Activated CD4-positive, alpha-beta T cell treated with anti-CD3 and anti-CD28 coated beads for 4 hours (primary cell): Measurements from ENCODE around the gene SNX1.
A peak's percentile ranks its signal among the peaks of the same experiment; 100 is the strongest.

Experiments used
- DNase-seq, 2 donors: peaks; one replicate each; pipeline ENCODE4 v3.0.0-alpha.2; 2020

Gene SNX1

DNA sequence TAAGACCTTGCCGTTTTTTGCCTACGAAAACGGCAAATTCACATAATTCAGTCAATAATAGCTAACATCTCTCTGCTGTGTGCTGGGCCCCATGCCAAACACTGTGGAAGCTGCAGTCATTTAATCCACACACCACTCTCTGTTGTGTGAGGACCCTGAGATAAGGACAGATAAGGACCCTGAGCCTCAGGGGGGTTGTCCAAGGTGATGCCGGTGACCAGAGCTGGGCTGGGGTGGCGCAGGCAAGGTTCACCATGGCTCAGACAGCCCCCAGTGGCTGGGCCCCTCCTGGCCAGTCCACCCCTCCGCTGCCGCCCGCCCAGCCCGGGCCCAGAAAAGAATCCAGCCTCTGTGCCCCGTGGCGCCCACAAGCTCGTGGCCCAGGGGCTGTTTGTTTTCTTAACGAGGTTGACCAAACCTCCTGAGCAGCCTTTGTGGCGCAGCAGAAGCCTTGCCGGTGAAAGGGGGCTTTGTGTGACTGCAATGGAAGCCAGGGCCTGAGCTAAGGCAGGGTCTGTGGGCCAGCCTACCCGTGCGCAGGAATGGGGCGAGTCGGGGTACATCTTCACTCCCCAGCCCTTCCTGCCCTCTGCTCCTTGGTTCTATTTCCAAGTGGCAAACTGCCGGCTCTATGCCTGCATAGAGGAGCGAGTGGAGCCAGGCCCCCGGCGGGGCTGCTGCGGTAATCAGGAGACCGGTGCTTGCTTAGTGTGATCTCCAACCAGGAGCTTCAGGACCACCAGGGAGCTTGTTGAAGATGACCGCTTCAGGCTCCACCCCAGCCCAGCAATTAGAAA lies 51.3 kb downstream of the SNX1 start:
- DNase-seq: no peak

GRCh38 chr15:64148168-64148567 lies 52.4 kb downstream of the SNX1 start:
- DNase-seq: no peak

DNA sequence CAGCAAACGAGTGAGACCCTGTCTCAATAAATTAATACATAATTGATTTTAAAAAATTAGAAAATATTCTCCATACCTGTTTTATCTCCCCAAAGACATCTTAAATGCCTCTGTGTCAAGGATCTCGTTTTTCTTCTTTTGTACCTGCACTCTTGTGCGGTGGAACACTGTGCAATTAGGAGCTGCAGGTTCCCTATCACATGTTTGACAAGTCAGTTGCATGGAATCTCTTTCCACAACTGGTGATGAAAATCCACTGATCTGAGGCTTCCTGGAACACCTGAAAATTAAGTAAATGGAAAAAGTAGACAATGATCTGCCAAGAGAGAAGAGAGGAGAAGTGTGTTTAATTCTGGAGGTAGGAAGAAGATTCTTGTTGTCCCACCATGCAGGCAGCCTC lies 52.8 kb downstream of the SNX1 start:
- no peak for DNase-seq

DNA sequence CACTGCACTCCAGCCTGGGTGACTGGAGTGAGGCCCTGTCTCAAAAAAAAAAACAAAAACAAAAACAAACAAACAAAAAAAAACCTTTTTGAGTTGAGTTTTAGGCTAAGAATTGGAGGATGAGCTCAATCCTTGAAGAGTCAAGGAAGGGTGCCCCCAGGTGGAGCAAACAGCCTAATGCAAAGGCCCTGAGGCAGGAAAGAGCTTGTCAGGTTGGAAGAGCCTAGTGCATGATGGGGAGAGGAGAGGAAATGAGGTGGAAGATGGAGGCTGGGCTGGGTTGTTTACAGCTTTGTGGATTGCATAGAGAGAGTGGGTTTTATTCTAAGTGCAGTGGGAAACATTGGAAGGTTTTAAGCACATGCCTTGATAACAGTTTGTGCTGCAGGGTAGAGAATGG lies 53.6 kb downstream of the SNX1 start:
- DNase-seq: no peak

DNA sequence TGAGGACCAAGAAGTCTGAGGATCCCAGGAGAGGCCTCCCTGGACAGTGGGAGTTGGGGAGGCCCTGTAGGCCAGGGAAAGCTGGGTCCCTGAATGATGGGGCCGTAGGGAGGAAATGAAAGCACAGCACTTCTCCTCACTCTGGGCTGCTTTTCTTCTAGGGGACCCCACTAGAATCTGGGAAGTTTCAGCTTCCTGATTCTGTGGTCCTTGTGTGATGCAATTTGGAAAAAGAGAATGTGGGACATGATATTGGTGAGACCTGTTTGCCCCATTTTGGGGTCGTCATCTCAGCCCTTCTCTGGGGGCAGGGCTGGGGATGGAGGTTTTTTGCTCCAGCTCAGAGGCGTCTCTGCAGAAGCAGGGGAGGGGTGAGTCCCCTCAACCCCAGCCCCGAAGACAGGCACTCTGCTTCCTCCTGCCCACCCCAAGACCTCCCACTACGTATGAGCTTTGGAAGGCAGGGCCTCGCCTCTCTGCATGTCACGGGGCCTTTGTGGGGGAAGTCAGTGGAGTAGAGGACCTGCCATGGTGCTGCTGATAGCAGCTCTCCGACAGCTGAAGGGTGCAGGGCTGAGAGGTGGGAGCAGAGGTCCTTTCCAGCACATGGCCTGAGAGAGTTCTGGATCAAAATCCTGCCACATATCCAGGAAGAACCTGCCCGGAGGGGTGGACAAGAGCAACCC lies 54.3 kb downstream of the SNX1 start:
- DNase-seq: no peak

DNA sequence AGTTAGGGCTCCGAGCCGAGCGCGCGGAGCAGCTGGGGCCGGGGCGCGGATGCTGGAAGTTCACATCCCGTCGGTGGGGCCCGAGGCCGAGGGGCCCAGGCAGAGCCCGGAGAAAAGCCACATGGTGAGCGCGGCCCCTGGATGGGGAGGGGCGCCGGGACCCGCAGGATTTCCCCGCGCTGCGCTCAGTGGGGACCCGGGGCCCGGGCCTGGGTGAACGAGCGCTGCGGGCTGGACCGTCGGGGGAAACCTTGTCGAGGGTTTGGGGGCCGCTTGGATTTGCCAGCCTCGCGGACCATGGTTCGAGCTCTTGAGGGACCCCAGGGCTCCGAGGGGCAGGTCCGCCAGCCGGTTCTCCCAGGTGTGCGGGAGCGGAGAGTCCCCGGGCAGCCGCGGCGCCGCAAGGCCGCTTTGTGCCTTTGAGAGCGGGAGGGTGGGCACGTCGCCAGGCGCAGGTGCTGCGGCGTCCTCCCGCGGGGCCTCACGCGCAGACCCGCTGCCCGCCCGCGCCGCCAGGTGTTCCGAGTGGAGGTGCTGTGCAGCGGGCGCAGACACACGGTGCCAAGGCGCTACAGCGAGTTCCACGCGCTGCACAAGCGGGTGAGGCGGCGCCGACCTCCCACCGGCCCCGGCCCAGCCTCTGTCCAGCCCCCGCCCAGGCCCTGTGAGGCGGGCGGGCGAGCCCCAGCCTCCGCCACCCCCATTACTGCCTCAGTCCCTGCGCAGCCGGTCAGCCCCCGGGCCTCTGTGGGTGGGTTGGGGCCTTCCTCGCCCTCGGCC lies 56.1 kb downstream of the SNX1 start, which contains the start of gene SNX22:
Gene SNX22 (plus strand): TSS at position 5 of the 780 bp plus-strand sequence. CDS start 45 bp downstream, at position 50.
- DNase-seq: peak; percentile 13 to 36

DNA sequence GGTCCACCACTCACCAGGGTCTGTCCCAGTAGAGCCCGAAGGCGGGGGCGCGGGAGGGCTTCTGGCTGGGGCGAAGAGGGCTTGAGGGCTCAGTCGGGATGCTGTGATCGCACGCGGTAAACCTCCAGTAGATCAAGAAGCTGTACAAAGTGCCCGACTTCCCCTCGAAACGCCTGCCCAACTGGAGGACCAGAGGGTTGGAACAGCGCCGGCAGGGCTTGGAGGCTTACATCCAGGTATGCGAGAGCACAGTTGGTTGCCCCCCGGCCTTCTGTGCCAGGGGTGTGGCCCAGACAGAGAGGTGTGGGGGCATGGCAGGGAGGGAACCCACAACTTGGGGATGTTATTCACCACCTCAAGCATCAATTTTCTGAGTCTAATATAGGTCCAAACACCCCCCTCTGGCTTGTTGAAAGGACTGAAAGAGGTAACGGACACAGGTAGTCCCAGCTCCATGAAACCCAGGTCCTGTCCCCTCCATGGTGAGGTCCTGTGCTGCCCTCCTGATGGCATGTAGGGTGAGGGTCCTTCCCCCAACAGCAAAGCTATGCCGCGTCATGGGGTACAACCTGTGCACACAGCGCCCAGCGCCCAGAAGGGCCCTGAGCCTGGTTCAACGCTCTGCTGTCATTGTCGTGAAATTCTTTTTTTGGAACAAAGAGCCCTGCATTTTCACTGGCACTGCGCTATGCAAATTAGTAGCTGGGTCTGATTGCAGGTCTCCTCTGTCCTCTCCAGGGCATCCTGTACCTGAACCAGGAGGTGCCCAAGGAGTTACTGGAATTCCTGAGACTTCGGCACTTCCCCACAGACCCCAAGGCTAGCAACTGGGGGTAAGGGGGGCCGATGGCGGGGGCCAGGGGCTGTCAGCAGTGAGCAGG lies 57.0 kb downstream of the SNX1 start:
- no peak for DNase-seq

DNA sequence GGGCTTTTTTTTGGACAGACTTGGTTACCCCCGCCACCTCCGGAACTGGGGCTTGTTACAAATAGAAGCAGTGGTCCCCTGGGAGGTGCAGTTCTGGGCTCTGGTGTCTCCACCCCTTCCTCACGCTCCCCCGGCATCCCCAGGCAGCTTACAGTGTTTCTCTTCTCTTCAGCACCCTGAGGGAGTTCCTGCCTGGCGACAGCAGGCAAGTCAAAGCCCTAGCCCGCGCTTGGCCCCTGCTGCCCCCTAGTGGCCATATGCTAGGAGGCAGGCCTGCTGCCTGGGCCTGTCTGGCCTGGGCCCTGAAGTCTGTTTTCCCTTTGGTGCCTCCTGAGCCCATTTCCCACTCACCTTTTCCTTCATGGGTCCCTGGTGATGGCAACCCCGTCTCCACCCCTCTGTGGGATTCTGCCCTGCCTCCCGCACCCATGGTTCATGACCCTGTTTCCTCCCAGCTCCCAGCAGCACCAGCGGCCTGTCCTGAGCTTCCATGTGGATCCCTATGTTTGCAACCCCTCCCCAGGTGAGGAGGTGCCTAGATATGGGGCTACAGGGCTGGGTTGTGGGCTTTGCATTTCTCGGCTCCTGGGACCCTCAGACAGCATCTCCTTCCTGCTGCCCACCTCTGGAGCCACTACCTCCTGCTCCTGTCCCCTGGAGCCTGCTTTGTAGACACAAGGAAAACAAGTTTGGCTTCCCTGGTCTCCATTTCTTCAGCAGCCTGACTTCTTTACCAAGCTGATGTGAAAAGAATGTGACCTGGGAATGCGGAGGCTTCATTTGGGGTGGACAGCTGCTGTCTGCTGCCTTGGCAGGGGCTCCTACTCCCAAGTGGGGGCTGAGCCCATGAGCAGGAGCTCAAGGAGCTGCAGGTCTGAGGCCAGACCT lies 57.9 kb downstream of the SNX1 start:
- DNase-seq: peak; percentile 84 to 92

DNA sequence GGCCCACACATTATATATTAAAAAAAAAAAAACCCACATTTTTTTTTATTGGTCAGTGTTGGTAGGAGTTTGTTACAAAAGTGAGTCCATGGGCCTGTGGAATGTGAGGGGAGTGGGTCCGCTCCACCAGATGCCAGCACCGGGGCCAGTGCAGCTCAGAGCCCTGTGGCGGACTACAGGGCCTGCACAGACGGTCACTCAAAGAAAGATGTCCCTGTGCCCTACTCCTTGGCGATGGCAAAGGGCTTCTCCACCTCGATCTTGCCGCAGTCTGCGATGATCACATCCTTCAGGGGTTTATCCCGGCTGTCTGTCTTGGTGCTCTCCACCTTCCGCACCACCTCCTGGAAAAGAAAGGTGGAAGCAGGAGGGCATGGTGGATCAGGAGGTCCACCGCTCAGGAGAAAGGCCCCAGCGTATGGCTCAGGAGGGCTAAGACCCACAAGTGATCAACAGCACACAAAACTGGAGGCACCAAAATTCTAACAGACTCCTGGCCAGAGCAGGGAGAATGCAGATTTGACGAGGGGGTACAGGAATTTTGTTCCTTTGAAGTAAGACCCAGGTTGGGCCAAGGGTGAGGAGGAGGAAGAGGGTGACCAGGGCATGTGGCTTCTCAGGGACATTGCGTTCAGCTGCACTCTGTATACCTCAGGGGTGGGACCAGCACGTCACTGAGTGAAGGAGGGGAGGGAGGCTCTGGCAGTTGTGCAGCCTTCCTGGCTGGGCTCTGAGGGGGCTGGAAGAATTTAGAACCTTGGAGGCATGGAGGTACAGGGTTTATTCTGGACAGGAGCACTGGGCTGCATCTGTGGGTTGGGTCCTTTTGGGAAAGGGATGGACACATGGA lies 60.2 kb downstream of the SNX1 start:
- DNase-seq: no peak

- DNase-seq: no peak
Observed at GRCh38 chr15:64156652-64157331, 61.0 kb downstream of the SNX1 start.

- no peak for DNase-seq
Observed at GRCh38 chr15:64157599-64158125, 61.9 kb downstream of the SNX1 start.

DNA sequence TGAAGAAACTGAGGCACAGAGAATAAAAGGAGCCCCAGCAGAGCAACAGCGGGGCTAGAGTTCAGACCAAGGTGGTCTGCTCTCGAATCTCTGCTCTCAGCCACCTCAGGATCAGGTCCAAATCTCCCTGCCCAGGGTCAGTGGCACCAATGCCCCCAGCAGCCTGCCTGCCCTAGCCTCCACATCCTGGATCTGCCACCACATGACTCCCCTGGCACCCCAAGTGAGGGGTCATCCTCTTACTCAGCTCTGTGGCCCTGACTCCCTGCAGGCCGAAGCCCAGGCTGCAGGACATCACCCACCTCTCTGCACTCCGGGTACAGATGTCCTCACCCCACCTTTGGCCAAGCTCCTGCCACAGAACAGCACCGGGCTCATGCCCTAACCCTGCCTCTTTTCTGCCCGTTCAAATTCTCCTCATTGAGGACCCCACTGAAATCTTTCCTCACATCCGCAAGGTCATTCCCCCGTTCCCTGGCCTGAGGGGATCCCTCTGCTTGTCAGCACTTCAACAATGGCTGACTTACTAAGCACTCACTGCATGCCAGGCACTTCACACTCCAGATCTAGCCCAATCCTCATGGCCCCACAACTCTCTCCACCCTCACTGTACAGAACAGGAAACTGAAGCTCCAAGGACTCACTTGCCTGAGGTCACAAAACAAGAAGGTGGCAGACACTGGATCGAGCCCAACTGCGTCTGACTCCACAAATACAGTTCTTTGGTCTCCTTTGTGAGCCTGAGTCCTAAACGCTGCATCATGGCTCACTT lies 62.8 kb downstream of the SNX1 start:
- DNase-seq: no peak

- no peak for DNase-seq
Observed at GRCh38 chr15:64161688-64162477, 66.1 kb downstream of the SNX1 start.

GRCh38 chr15:64162478-64162868 lies 66.7 kb downstream of the SNX1 start:
- no peak for DNase-seq

GRCh38 chr15:64162869-64163658 lies 67.3 kb downstream of the SNX1 start, which contains the start of gene PPIB:
Gene PPIB, minus strand, starts transcription at chr15:64163022. Its CDS starts 36 bp downstream, at chr15:64162986.
- DNase-seq: peak; percentile 95 to 97

GRCh38 chr15:64163659-64164362 lies 68.0 kb downstream of the SNX1 start:
- no peak for DNase-seq
